Measurements from ENCODE around the gene ILF2.

DNA sequence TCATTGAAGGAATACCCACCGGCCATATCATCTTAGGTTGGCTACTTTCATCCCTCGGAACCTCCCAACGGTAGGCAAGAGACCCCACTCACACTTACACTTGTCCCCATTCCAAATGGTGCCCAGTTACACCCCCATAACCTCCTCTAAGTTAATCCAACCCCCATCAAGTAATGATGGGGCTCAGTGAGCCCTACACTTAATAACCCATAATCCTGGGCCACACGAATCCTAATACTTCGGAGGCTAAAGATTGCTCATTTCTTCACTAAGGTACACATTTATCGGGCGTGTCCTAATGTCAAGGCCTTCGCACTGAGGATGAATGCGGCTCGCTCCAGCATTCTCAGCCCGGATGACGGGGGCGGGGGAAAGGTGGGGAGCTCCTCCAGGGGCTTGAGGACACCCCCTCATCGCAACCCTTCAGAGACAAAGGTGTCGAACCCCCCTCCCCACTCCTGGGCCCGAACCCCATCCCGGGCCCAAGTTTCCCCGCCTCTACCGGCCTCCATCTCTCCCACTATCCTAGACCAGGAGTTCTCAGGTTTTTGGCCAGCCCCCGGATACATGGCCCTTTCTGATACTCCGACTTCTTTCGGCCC is 435 bp downstream of the ILF2 start:
- no peak for TF ChIP-seq EZH2 (IDR thresholded peaks at IDR 0.05; ENCODE audit: insufficient read depth, poor library complexity, severe bottlenecking)
- TF ChIP-seq EZH2phosphoT487 (IDR thresholded peaks at IDR 0.05; ENCODE audit: insufficient read depth, low read depth) = no peak

Data from GM23248 (cell line).